GM12878 (cell line): ENCODE measurements around the gene PPFIA4. TPM values are rescaled to one million over a fixed set of nuclear protein-coding genes. Genes with fewer than 3 reads are reported as not detected.

Source experiments
- ATAC-seq: fragments of 200-7000 bp; cut with Tn5 transposase; 3 replicates; pipeline ENCODE4 v1.9.1; 2020; ENCODE audit warnings: mild to moderate bottlenecking, moderate library complexity
- BruUV-seq: library from RNA; stranded (reverse); fragments of 400-500 nt; replicated peaks from 2 replicates; lab custom pipeline; 2021; lab: Mats Ljungman, UMichigan
- CTCF ChIA-PET: fragments of 300-600 bp; sonication (Branson Sonifier 250); formaldehyde crosslinking; extraction: SDS; loops from one replicate; lab custom pipeline; 2021; ENCODE audit warnings: inconsistent platforms; lab: Yijun Ruan, JAX
- POLR2A ChIA-PET: fragments of 350-600 bp; formaldehyde crosslinking; extraction: SDS; loops from one replicate; lab custom pipeline; 2021; ENCODE audit warnings: inconsistent platforms; lab: Charles Lee
- RAD21 ChIA-PET: fragments of 300-600 bp; sonication (Branson Sonifier 250); formaldehyde crosslinking; loops from one replicate; lab custom pipeline; 2023; ENCODE audit warnings: antibody characterized with exemption; ENCODE audit not compliant: unreplicated experiment; lab: Charles Lee
- SMC1A ChIA-PET: fragments of 300-600 bp; sonication (Branson Sonifier 250); formaldehyde crosslinking; loops from one replicate; lab custom pipeline; 2023; ENCODE audit not compliant: unreplicated experiment, uncharacterized antibody; lab: Charles Lee
- DNase-seq: peaks from one replicate; pipeline ENCODE4 v3.0.0-alpha.2; 2011; ENCODE audit warnings: low read depth, low spot score
- FAIRE-seq: peaks from 3 replicates; lab custom pipeline; 2011; peaks lifted over from hg19 to GRCh38; lab: Jason Lieb, UNC
- H2AFZ ChIP-seq: 2 replicates; pipeline ENCODE4 v1.6.0; 2011; ENCODE audit warnings: low read depth, low read length, control low read depth; ENCODE audit not compliant: control insufficient read depth
- H3K27ac ChIP-seq: 2 replicates; pipeline ENCODE4 v1.5.1; 2011; ENCODE audit warnings: control low read depth; ENCODE audit not compliant: control insufficient read depth, insufficient read depth
- H3K27me3 ChIP-seq, 2 experiments: replicated peaks in 1 of 2; 2 replicates each; pipeline versions ENCODE4 v1.6.0 to v1.6.1; 2011; ENCODE audit warnings: low read length in 1 of 2; ENCODE audit not compliant: control insufficient read depth in 2 of 2, insufficient read depth in 2 of 2
- H3K36me3 ChIP-seq, 2 experiments: 2 replicates each; pipeline ENCODE4 v1.5.1; 2011; ENCODE audit warnings: low read length in 1 of 2; ENCODE audit not compliant: control insufficient read depth in 2 of 2, insufficient read depth in 2 of 2
- H3K4me1 ChIP-seq: 2 replicates; pipeline ENCODE4 v1.6.1; 2011; ENCODE audit warnings: mild to moderate bottlenecking, low read length, moderate library complexity, mixed read lengths; ENCODE audit not compliant: control insufficient read depth, insufficient read depth
- H3K4me2 ChIP-seq: 2 replicates; pipeline ENCODE4 v1.6.0; 2011; ENCODE audit warnings: control low read depth; ENCODE audit not compliant: control insufficient read depth, insufficient read depth
- H3K4me3 ChIP-seq: fragments of 200-600 bp; sonication (generic); 2 replicates; pipeline ENCODE4 v1.5.1; 2016
- H3K79me2 ChIP-seq: 2 replicates; pipeline ENCODE4 v1.6.0; 2011; ENCODE audit warnings: low read length; ENCODE audit not compliant: control insufficient read depth, insufficient read depth
- H3K9ac ChIP-seq: 2 replicates; pipeline ENCODE4 v1.8.0; 2011; ENCODE audit warnings: low read length, control low read depth, mixed read lengths; ENCODE audit not compliant: control insufficient read depth, insufficient read depth
- H3K9me3 ChIP-seq: replicated peaks from 3 replicates; pipeline ENCODE4 v1.5.1; 2011; ENCODE audit warnings: mild to moderate bottlenecking, low read length; ENCODE audit not compliant: control insufficient read depth, insufficient read depth
- H4K20me1 ChIP-seq: 2 replicates; pipeline ENCODE4 v1.6.0; 2011; ENCODE audit not compliant: control insufficient read depth, insufficient read depth
- FOS ChIP-seq: IDR thresholded peaks from 3 replicates; pipeline ENCODE4 v1.6.1; 2011; ENCODE audit warnings: borderline replicate concordance; ENCODE audit not compliant: insufficient read length; ENCODE audit errors: extremely low read depth
- FOXM1 ChIP-seq: IDR thresholded peaks from 2 replicates; pipeline ENCODE4 v1.6.1; 2012; ENCODE audit warnings: low read depth, mild to moderate bottlenecking, inconsistent platforms, low read length, moderate library complexity
- JUND ChIP-seq: IDR thresholded peaks from 2 replicates; pipeline ENCODE4 v1.6.1; 2012; ENCODE audit warnings: low read depth, mild to moderate bottlenecking, low read length, improper control_type of control experiment, moderate library complexity
- MAX ChIP-seq: IDR thresholded peaks from 2 replicates; pipeline ENCODE4 v1.6.1; 2012; ENCODE audit warnings: low read depth, low read length, improper control_type of control experiment
- NFYA ChIP-seq: IDR thresholded peaks from 2 replicates; pipeline ENCODE4 v1.6.1; 2011; ENCODE audit warnings: low read depth, mild to moderate bottlenecking, low read length, improper control_type of control experiment, borderline replicate concordance
- NR2F1 ChIP-seq: fragments of 450-650 bp; conservative IDR thresholded peaks from 2 replicates; pipeline ENCODE4 v1.6.1; 2017; ENCODE audit warnings: mild to moderate bottlenecking
- PAX8 ChIP-seq: fragments of 450-650 bp; IDR thresholded peaks from 2 replicates; pipeline ENCODE4 v1.6.1; 2017; ENCODE audit warnings: mild to moderate bottlenecking, moderate library complexity
- RAD51 ChIP-seq: fragments of 450-650 bp; IDR thresholded peaks from 2 replicates; pipeline ENCODE4 v1.6.1; 2016; ENCODE audit warnings: moderate library complexity, mild to moderate bottlenecking, inconsistent platforms
- TBL1XR1 ChIP-seq: IDR thresholded peaks from 2 replicates; pipeline ENCODE4 v1.6.1; 2012; ENCODE audit warnings: low read depth, low read length, improper control_type of control experiment
- WRNIP1 ChIP-seq: IDR thresholded peaks from 2 replicates; pipeline ENCODE4 v1.6.1; 2011; ENCODE audit warnings: low read depth, low read length, improper control_type of control experiment, borderline replicate concordance
- ZBTB4 ChIP-seq: fragments of 450-650 bp; formaldehyde crosslinking; IDR thresholded peaks from 2 replicates; pipeline ENCODE4 v1.4.0; 2022; ENCODE audit warnings: mild to moderate bottlenecking, moderate library complexity
- ZNF24 ChIP-seq: fragments of 450-650 bp; IDR thresholded peaks from 2 replicates; pipeline ENCODE4 v1.6.1; 2017; ENCODE audit warnings: antibody characterized with exemption, mild to moderate bottlenecking
- ZNF622 ChIP-seq: fragments of 450-650 bp; IDR thresholded peaks from 2 replicates; pipeline ENCODE4 v1.6.1; 2017; ENCODE audit warnings: mild to moderate bottlenecking, inconsistent platforms
- ZSCAN29 ChIP-seq: fragments of 450-650 bp; IDR thresholded peaks from 2 replicates; pipeline ENCODE4 v1.6.1; 2017; ENCODE audit warnings: mild to moderate bottlenecking, moderate library complexity
- whole genome bisulfite sequencing: methylation state at CpG from one replicate; pipeline ENCODE4 v1.1.6; 2016; ENCODE audit warnings: low lambda C conversion rate; ENCODE audit not compliant: insufficient replicate concordance, insufficient coverage; ENCODE audit errors: missing lambda C conversion rate; 5-methylcytosine and 5-hydroxymethylcytosine counted together
- in situ Hi-C: fragments of 300-500 bp; cut with MboI; formaldehyde crosslinking; loops from 9 replicates; pipeline ENCODE4 v1.14.3; 2018; ENCODE audit warnings: mixed read lengths
- intact Hi-C: fragments of 100-400 bp; cut with micrococcal nuclease; formaldehyde crosslinking; loops from one replicate; pipeline ENCODE4 v1.14.2; 2022; ENCODE audit not compliant: unreplicated experiment
- polyA plus RNA-seq, 11 experiments: library from polyadenylated mRNA; depleted of rRNA in 4 of 11; unstranded in 6 of 11; stranded (reverse) in 5 of 11; fragments of >200 nt; fragmentation: Nextera tagmentation in 4 of 11; fragmentation: Illumina TruSeq in 1 of 11; extraction: Ambion mirVana in 4 of 11; extraction: Trizol in 1 of 11; gene quantifications; 1 replicate in 1 of 11; 2 replicates in 10 of 11; pipeline versions ENCODE4 v1.2.1 to v1.2.3, GENCODE V29; 2011 to 2016; ENCODE audit warnings: inconsistent platforms in 2 of 11, missing spikeins in 2 of 11, low read depth in 1 of 11
- total RNA-seq, 4 experiments: library from RNA; depleted of rRNA in 3 of 4; stranded (reverse); fragments of >200 nt in 3 of 4; fragmentation: Illumina TruSeq in 1 of 4; extraction: Trizol in 1 of 4; gene quantifications; 2 replicates each; pipeline versions ENCODE4 v1.2.1 to v1.2.3, GENCODE V29; 2013 to 2021
- TF ChIP-seq, protein P1 (sequence below): IDR thresholded peaks from 2 replicates; pipeline ENCODE4 v1.6.1; 2012; ENCODE audit warnings: mild to moderate bottlenecking, low read depth, low read length

Gene PPFIA4
- total and polyA plus RNA-seq, 10 of the 15 experiments (the other 5 are each of a cell fraction or from before 2014, with no cell fraction given): 0.02 to 19.7 (median 0.34) TPM; not detected in 1

DNA sequence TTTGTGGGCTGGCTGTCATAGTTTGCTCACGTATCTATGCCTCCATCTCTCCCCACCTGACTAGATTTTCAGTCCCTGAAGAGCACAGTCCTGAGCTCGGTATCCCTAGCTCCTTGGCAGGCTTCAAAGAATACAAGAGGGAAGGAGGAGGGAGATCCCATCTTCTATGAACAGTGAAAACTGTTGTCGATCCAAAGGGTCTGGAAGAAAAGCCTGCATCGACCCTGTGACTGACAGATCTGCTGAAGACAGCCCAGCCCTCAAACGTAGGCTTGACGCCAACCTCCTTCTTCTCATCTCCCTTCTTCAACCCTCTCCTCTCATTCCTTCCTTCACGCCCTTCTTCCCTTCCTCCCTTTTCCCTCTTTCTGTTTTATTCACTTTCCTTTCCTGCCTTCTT is 87.9 kb downstream of the PPFIA4 start (continued):
- no peak for TF ChIP-seq RAD51
- TF ChIP-seq ZNF622: no peak

DNA sequence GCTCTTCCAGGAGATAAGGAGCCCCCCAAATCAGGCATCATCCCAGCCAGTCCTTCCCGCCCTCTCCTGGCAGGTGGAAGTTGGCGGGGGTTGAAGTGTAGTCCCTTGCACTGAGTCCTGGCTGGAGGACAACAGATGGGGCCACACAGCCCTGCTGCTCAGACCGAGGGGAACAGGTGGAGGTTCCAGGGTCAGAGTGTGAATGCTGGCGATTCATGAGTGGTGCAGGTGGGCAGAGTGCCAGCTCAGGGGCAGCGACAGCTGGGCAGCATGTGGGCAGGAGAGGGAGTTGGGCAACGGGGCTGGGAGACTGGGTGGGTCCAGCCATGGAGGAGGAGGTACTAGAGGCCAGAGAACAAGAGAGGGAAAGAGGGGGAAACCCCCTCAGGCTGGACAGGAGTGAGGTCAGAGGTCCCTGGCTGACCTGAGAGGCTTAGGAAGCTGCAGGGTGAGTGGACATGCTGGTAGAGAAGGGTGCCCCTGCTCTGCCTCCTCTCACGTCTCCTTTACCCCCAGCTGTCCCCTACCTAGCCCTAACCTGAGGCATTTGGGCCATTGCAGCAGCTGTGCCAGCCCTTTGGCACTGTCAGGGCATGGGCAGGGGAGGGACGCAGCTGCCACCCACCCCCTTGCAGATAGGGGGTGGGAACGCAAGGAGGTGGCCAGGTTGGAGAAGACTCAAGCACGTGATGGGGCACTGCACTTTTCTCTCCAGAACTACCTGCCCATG is 90.0 kb downstream of the PPFIA4 start:
- 14% methylated on average over 10 of the region's 10 CpGs for WGBS
- no peaks in the 10 kb centered on the region for H3K79me2 ChIP-seq
- FAIRE-seq (no peak), ATAC-seq (no peak), DNase-seq (no peak)
- H3K27ac ChIP-seq: no peak overlapping the region
- H4K20me1 ChIP-seq: no peaks in the 10 kb centered on the region
- H3K4me1 ChIP-seq: no peaks in the 10 kb centered on the region
- peaks cover 7 to 9% of the 10 kb centered on the region in 2 experiments; a peak in 3 of 4 replicates for H3K27me3 ChIP-seq
- no peak overlapping the region for H3K9ac ChIP-seq
- no peak overlapping the region for H3K4me2 ChIP-seq
- no peak overlapping the region for H3K4me3 ChIP-seq
- no TSS peak for BruUV-seq
- CTCF ChIA-PET: interaction anchor here (1.3 to 7.2 kb wide), 2 partner anchors 12 to 99 kb away, joined by 3 to 91 read pairs; no protein-coding TSS in a partner anchor
- H3K9me3 ChIP-seq: no peaks in the 10 kb centered on the region
- RAD21 ChIA-PET: interaction anchor here (2.5 to 2.6 kb wide), 2 partner anchors 56 to 152 kb away, joined by 13 read pairs; no protein-coding TSS in a partner anchor
- SMC1A ChIA-PET: interaction anchor here (3.1 kb wide), 1 partner anchor 99 kb away, joined by 36 read pairs; no protein-coding TSS in a partner anchor
- POLR2A ChIA-PET: no interaction called here
- intact Hi-C loops: loop anchor here (5.0 kb wide), 1 partner anchor 56 kb away; no protein-coding TSS in a partner anchor
- H2AFZ ChIP-seq: no peak overlapping the region
- in situ Hi-C loops: no loop called here
- no peaks in the 10 kb centered on the region for H3K36me3 ChIP-seq
- TF ChIP-seq WRNIP1: no peak
- TF ChIP-seq ZBTB4 (CRISPR knock-in tag): no peak
- no peak for TF ChIP-seq NR2F1
- no peak for TF ChIP-seq FOXM1
- no peak for TF ChIP-seq MAX
- TF ChIP-seq JUND: no peak
- TF ChIP-seq NFYA: no peak
- TF ChIP-seq ZSCAN29: no peak
- TF ChIP-seq, protein P1, sequence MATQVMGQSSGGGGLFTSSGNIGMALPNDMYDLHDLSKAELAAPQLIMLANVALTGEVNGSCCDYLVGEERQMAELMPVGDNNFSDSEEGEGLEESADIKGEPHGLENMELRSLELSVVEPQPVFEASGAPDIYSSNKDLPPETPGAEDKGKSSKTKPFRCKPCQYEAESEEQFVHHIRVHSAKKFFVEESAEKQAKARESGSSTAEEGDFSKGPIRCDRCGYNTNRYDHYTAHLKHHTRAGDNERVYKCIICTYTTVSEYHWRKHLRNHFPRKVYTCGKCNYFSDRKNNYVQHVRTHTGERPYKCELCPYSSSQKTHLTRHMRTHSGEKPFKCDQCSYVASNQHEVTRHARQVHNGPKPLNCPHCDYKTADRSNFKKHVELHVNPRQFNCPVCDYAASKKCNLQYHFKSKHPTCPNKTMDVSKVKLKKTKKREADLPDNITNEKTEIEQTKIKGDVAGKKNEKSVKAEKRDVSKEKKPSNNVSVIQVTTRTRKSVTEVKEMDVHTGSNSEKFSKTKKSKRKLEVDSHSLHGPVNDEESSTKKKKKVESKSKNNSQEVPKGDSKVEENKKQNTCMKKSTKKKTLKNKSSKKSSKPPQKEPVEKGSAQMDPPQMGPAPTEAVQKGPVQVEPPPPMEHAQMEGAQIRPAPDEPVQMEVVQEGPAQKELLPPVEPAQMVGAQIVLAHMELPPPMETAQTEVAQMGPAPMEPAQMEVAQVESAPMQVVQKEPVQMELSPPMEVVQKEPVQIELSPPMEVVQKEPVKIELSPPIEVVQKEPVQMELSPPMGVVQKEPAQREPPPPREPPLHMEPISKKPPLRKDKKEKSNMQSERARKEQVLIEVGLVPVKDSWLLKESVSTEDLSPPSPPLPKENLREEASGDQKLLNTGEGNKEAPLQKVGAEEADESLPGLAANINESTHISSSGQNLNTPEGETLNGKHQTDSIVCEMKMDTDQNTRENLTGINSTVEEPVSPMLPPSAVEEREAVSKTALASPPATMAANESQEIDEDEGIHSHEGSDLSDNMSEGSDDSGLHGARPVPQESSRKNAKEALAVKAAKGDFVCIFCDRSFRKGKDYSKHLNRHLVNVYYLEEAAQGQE: no peak
- TF ChIP-seq TBL1XR1: no peak
- TF ChIP-seq FOS: no peak
- no peak for TF ChIP-seq ZNF24
- no peak for TF ChIP-seq ZNF622
- no peak for TF ChIP-seq PAX8
